A549 (cell line): ENCODE measurements around the gene MYOG. TPM values are rescaled to one million over a fixed set of nuclear protein-coding genes. Genes with fewer than 3 reads are reported as not detected.

Source experiments
- ATAC-seq, 2 experiments: fragments of 200-7000 bp in 1 of 2; fragments of >200 bp in 1 of 2; cut with Nextera tagmentation in 1 of 2; cut with Tn5 transposase in 1 of 2; 3 replicates each; pipeline versions ENCODE4 v1.8.0 to v1.9.1; 2018 to 2020; ENCODE audit warnings: mild to moderate bottlenecking in 1 of 2, moderate library complexity in 1 of 2
- CTCF ChIA-PET: fragments of 300-600 bp; sonication (Branson Sonifier 250); formaldehyde crosslinking; extraction: SDS; loops from one replicate; lab custom pipeline; 2021; ENCODE audit warnings: antibody characterized with exemption, inconsistent platforms; lab: Yijun Ruan, JAX
- POLR2A ChIA-PET: fragments of 350-600 bp; formaldehyde crosslinking; extraction: SDS; loops from one replicate; lab custom pipeline; 2021; ENCODE audit warnings: antibody characterized with exemption, inconsistent platforms; lab: Yijun Ruan, JAX
- DNase-seq, 2 experiments: peaks; one replicate each; pipeline versions ENCODE4 v3.0.0 to v3.0.0-alpha.2; 2011 to 2016; ENCODE audit warnings: low read depth in 1 of 2, low spot score in 1 of 2
- FAIRE-seq: peaks from 2 replicates; lab custom pipeline; 2011; peaks lifted over from hg19 to GRCh38; lab: Jason Lieb, UNC
- H3K27ac ChIP-seq, 2 experiments: fragments of >200 bp; sonication (Bioruptor Twin); formaldehyde crosslinking; 3 replicates each; pipeline ENCODE4 v1.5.1; 2016 to 2017
- H3K4me1 ChIP-seq: fragments of >200 bp; sonication (Bioruptor Twin); formaldehyde crosslinking; 3 replicates; pipeline ENCODE4 v1.6.1; 2016
- H3K4me2 ChIP-seq: fragments of >200 bp; sonication (Bioruptor Twin); formaldehyde crosslinking; 3 replicates; pipeline ENCODE4 v1.6.1; 2016
- H3K4me3 ChIP-seq: fragments of >200 bp; sonication (Bioruptor Twin); formaldehyde crosslinking; 3 replicates; pipeline ENCODE4 v1.5.1; 2016
- H3K9me3 ChIP-seq: fragments of >200 bp; sonication (Bioruptor Twin); formaldehyde crosslinking; 3 replicates; pipeline ENCODE4 v1.6.1; 2016
- CBX2 ChIP-seq: fragments of 200-600 bp; sonication (generic); IDR thresholded peaks from 2 replicates; pipeline ENCODE4 v1.6.1; 2016; ENCODE audit warnings: low read depth, mild to moderate bottlenecking, borderline replicate concordance
- CHD2 ChIP-seq: fragments of 150-350 bp; IDR thresholded peaks from 2 replicates; pipeline ENCODE4 v1.6.1; 2014; ENCODE audit warnings: low read length; ENCODE audit not compliant: partially characterized antibody
- CHD4 ChIP-seq: fragments of 200-600 bp; sonication (generic); IDR thresholded peaks from 2 replicates; pipeline ENCODE4 v1.6.1; 2016; ENCODE audit warnings: antibody characterized with exemption, mild to moderate bottlenecking, borderline replicate concordance
- ESRRA ChIP-seq: fragments of 150-350 bp; IDR thresholded peaks from 2 replicates; pipeline ENCODE4 v1.6.1; 2014; ENCODE audit warnings: mild to moderate bottlenecking, low read length, borderline replicate concordance
- FOSB ChIP-seq: fragments of 250-450 bp; sonication (Bioruptor Pico); IDR thresholded peaks from 2 replicates; pipeline ENCODE4 v1.5.0; 2020; ENCODE audit warnings: mild to moderate bottlenecking, moderate library complexity
- GATA3 ChIP-seq: IDR thresholded peaks from 2 replicates; pipeline ENCODE4 v1.6.1; 2012; ENCODE audit warnings: borderline replicate concordance
- HEYL ChIP-seq: fragments of 250-450 bp; sonication (Bioruptor Pico); IDR thresholded peaks from 2 replicates; pipeline ENCODE4 v1.8.0; 2021; ENCODE audit warnings: mild to moderate bottlenecking, moderate library complexity
- JUNB ChIP-seq: fragments of >200 bp; sonication (Bioruptor Twin); formaldehyde crosslinking; IDR thresholded peaks from 2 replicates; pipeline ENCODE4 v1.6.1; 2016
- MAFK ChIP-seq: fragments of 450-650 bp; IDR thresholded peaks from 2 replicates; pipeline ENCODE4 v1.6.1; 2014; ENCODE audit not compliant: partially characterized antibody
- NFE2L2 ChIP-seq: fragments of 150-350 bp; conservative IDR thresholded peaks from 2 replicates; pipeline ENCODE4 v1.6.1; 2014; ENCODE audit warnings: low read length
- POLR2A ChIP-seq: IDR thresholded peaks from 2 replicates; pipeline ENCODE4 v1.6.1; 2012; ENCODE audit warnings: mild to moderate bottlenecking, low read length
- POLR2AphosphoS2 ChIP-seq: conservative IDR thresholded peaks from 2 replicates; pipeline ENCODE4 v1.6.1; 2012; ENCODE audit warnings: low read length, improper control_type of control experiment, inconsistent platforms
- RAD21 ChIP-seq, 2 experiments: fragments of >200 bp in 1 of 2; sonication (Bioruptor Twin) in 1 of 2; formaldehyde crosslinking in 1 of 2; IDR thresholded peaks in 1 of 2; conservative IDR thresholded peaks in 1 of 2; 2 replicates in 1 of 2; 3 replicates in 1 of 2; pipeline ENCODE4 v1.6.1; 2012 to 2018; ENCODE audit warnings: inconsistent platforms in 1 of 2
- RARB ChIP-seq: fragments of 250-450 bp; sonication (Bioruptor Pico); IDR thresholded peaks from 2 replicates; pipeline ENCODE4 v1.8.0; 2021; ENCODE audit warnings: mild to moderate bottlenecking, moderate library complexity
- SMC3 ChIP-seq: fragments of >200 bp; sonication (Bioruptor Twin); formaldehyde crosslinking; IDR thresholded peaks from 3 replicates; pipeline ENCODE4 v1.6.1; 2018; ENCODE audit warnings: inconsistent platforms
- ZC3H11A ChIP-seq: fragments of 450-650 bp; IDR thresholded peaks from 2 replicates; pipeline ENCODE4 v1.6.1; 2014; ENCODE audit warnings: antibody characterized with exemption, mild to moderate bottlenecking
- ZSCAN20 ChIP-seq: fragments of 250-450 bp; sonication (Bioruptor Pico); IDR thresholded peaks from 2 replicates; pipeline ENCODE4 v1.8.0; 2022; ENCODE audit warnings: mild to moderate bottlenecking, moderate library complexity
- WGBS: methylation state at CpG from one replicate; pipeline ENCODE4 v1.1.6; 2017; ENCODE audit errors: missing lambda C conversion rate; 5-methylcytosine and 5-hydroxymethylcytosine counted together
- polyA plus RNA-seq, 4 experiments: library from polyadenylated mRNA; depleted of rRNA in 3 of 4; stranded (reverse); fragments of >200 nt; fragmentation: RNase III in 1 of 4; extraction: RNeasy Plus Mini Kit Qiagen cat#74134 plus additional on column Dnase treatment in 1 of 4; gene quantifications; 2 replicates in 3 of 4; 3 replicates in 1 of 4; pipeline ENCODE4 v1.2.3, GENCODE V29; 2011 to 2017
- TF ChIP-seq, protein P1 (sequence below): IDR thresholded peaks from 2 replicates; pipeline ENCODE4 v1.6.1; 2012
- TF ChIP-seq, protein P2 (sequence below): fragments of >200 bp; sonication (Bioruptor Twin); formaldehyde crosslinking; IDR thresholded peaks from 3 replicates; pipeline ENCODE4 v1.5.1; 2016
- TF ChIP-seq, protein P3 (sequence below): IDR thresholded peaks from 2 replicates; pipeline ENCODE4 v1.6.1; 2012
- TF ChIP-seq, protein P4 (sequence below): fragments of >200 bp; sonication (Bioruptor Twin); formaldehyde crosslinking; IDR thresholded peaks from 2 replicates; pipeline ENCODE4 v1.6.1; 2016
- TF ChIP-seq, protein P5 (sequence below): fragments of >200 bp; sonication (Bioruptor Twin); formaldehyde crosslinking; IDR thresholded peaks from 3 replicates; pipeline ENCODE4 v1.6.1; 2016

MYOG gene
- polyA plus RNA-seq, 2 of the 4 experiments (the other 2 are of a cell fraction): not detected

DNA sequence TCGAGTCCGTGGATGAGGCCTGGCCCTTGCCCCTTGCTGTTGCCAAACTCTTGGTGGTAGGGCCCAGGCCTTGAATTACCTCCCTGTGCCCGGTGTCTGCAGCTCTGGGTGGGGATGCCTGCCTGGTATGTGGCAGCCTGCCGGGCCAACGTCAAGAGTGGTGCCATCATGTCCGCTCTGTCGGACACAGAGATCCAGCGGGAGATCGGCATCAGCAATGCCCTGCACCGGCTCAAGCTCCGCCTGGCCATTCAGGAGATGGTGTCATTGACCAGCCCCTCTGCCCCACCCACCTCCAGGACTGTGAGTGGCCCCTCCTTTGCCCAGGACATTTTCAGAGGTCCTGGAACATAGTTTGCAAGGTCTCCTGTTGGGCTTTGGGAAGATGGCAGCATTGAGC lies 25.7 kb downstream of the MYOG start:
- no peak overlapping the region for H3K4me2 ChIP-seq
- H3K9me3 ChIP-seq: no peaks in the 10 kb centered on the region
- 82% methylated on average over 10 of the region's 11 CpGs for WGBS
- TF ChIP-seq, protein P1, sequence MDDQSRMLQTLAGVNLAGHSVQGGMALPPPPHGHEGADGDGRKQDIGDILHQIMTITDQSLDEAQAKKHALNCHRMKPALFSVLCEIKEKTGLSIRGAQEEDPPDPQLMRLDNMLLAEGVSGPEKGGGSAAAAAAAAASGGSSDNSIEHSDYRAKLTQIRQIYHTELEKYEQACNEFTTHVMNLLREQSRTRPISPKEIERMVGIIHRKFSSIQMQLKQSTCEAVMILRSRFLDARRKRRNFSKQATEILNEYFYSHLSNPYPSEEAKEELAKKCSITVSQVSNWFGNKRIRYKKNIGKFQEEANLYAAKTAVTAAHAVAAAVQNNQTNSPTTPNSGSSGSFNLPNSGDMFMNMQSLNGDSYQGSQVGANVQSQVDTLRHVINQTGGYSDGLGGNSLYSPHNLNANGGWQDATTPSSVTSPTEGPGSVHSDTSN: no peak
- TF ChIP-seq, protein P2, sequence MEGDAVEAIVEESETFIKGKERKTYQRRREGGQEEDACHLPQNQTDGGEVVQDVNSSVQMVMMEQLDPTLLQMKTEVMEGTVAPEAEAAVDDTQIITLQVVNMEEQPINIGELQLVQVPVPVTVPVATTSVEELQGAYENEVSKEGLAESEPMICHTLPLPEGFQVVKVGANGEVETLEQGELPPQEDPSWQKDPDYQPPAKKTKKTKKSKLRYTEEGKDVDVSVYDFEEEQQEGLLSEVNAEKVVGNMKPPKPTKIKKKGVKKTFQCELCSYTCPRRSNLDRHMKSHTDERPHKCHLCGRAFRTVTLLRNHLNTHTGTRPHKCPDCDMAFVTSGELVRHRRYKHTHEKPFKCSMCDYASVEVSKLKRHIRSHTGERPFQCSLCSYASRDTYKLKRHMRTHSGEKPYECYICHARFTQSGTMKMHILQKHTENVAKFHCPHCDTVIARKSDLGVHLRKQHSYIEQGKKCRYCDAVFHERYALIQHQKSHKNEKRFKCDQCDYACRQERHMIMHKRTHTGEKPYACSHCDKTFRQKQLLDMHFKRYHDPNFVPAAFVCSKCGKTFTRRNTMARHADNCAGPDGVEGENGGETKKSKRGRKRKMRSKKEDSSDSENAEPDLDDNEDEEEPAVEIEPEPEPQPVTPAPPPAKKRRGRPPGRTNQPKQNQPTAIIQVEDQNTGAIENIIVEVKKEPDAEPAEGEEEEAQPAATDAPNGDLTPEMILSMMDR: no peak
- TF ChIP-seq POLR2AphosphoS2: no peak
- TF ChIP-seq, protein P3, sequence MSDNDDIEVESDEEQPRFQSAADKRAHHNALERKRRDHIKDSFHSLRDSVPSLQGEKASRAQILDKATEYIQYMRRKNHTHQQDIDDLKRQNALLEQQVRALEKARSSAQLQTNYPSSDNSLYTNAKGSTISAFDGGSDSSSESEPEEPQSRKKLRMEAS: no peak
- no peak for TF ChIP-seq FOSB (CRISPR knock-in tag)
- TF ChIP-seq, protein P4, sequence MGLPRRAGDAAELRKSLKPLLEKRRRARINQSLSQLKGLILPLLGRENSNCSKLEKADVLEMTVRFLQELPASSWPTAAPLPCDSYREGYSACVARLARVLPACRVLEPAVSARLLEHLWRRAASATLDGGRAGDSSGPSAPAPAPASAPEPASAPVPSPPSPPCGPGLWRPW: no peak
- TF ChIP-seq NFE2L2: no peak
- TF ChIP-seq ESRRA: no peak
- no peak for TF ChIP-seq RAD21 (conservative IDR thresholded peaks at IDR 0.05 in 1 of 2, IDR thresholded peaks at IDR 0.05 in 1 of 2)
- ChIA-PET POLR2A (no interaction called here), CTCF (interaction anchor here (30.5 kb wide), 1 partner anchor 23 kb away, joined by 300 read pairs; no protein-coding TSS in a partner anchor)
- ATAC-seq (no peak), DNase-seq (no peak), FAIRE-seq (no peak)
- H3K4me3 ChIP-seq: no peak overlapping the region
- H3K4me1 ChIP-seq: peaks cover 5% of the 10 kb centered on the region; the same call in 1 of the 3 replicates
- H3K27ac ChIP-seq: no peak overlapping the region

DNA sequence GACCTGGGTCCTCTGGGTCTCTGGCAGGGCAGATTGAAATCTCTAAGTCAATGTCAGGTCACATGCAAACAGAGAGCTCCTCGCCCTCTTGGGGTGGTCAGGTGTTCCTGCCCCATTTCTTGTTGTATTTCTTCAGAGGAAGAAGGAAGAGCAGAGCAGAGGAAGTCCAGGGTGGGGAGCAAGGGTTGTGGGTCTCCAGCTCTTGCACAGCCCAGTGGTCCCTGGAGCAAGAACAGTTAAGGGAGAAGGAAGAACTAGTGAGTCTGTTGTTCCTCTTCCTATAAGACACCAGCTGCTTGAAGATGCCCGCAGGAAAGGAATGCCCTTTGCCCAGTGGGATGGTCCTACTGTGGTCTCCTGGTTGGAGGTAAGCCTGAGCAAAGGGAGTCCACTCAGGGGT lies 26.3 kb downstream of the MYOG start:
- no peak overlapping the region for H3K4me2 ChIP-seq
- no peak overlapping the region for H3K27ac ChIP-seq
- WGBS: 65% methylated on average over 2 of the region's 2 CpGs
- no peak for FAIRE-seq
- no peak overlapping the region for H3K4me3 ChIP-seq
- DNase-seq: no peak
- no peak for ATAC-seq
- peaks cover 5% of the 10 kb centered on the region; the same call in 1 of the 3 replicates for H3K4me1 ChIP-seq
- TF ChIP-seq, protein P4: no peak
- TF ChIP-seq CBX2: no peak
- TF ChIP-seq JUNB: no peak
- no peak for TF ChIP-seq POLR2A
- TF ChIP-seq MAFK: no peak
- no peak for TF ChIP-seq RARB (CRISPR knock-in tag)
- TF ChIP-seq NFE2L2: no peak
- no peak for TF ChIP-seq HEYL (CRISPR knock-in tag)
- no peak for TF ChIP-seq CHD4
- TF ChIP-seq, protein P5, sequence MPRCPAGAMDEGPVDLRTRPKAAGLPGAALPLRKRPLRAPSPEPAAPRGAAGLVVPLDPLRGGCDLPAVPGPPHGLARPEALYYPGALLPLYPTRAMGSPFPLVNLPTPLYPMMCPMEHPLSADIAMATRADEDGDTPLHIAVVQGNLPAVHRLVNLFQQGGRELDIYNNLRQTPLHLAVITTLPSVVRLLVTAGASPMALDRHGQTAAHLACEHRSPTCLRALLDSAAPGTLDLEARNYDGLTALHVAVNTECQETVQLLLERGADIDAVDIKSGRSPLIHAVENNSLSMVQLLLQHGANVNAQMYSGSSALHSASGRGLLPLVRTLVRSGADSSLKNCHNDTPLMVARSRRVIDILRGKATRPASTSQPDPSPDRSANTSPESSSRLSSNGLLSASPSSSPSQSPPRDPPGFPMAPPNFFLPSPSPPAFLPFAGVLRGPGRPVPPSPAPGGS: no peak
- no peak for TF ChIP-seq ZC3H11A
- no peak for TF ChIP-seq ZSCAN20 (CRISPR knock-in tag)
- TF ChIP-seq SMC3: no peak
- no peak for TF ChIP-seq CHD2
- TF ChIP-seq POLR2AphosphoS2: no peak
- no peak for TF ChIP-seq GATA3
- TF ChIP-seq, all 56 proteins: peak for 0
- H3K9me3 ChIP-seq: no peaks in the 10 kb centered on the region
- ChIA-PET CTCF (interaction anchor here (0.9 to 30.5 kb wide), 2 partner anchors 23 to 25 kb away, joined by 3 to 300 read pairs; no protein-coding TSS in a partner anchor), POLR2A (no interaction called here)
